ENCODE data around the gene CFAP46.

DNA sequence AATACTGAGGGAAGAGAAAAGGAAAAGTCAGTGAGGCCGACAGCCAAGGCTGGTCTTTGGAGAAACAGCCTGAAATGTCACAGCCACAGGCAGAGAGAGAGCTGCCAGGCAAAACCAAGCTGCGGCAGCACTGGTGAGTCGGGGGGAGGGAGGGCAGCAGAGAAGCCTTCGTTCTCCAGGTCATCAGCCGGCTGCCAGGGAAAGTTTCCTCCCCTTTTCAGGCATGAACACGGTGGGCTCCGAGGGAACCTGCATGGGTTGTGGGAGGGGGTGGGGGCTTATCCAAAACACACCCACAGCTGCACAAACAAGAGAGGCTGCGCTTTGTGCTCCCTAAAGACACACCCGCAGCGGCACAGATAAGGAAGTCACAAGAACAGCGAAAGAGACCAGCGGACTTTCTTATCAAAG lies 94.1 kb downstream of the CFAP46 start:
- TF ChIP-seq POLR2A (IDR thresholded peaks at IDR 0.05) = no peak
- TF ChIP-seq, protein P1, sequence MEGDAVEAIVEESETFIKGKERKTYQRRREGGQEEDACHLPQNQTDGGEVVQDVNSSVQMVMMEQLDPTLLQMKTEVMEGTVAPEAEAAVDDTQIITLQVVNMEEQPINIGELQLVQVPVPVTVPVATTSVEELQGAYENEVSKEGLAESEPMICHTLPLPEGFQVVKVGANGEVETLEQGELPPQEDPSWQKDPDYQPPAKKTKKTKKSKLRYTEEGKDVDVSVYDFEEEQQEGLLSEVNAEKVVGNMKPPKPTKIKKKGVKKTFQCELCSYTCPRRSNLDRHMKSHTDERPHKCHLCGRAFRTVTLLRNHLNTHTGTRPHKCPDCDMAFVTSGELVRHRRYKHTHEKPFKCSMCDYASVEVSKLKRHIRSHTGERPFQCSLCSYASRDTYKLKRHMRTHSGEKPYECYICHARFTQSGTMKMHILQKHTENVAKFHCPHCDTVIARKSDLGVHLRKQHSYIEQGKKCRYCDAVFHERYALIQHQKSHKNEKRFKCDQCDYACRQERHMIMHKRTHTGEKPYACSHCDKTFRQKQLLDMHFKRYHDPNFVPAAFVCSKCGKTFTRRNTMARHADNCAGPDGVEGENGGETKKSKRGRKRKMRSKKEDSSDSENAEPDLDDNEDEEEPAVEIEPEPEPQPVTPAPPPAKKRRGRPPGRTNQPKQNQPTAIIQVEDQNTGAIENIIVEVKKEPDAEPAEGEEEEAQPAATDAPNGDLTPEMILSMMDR (IDR thresholded peaks at IDR 0.05) = no peak

All from Peyer's patch (tissue), 4 donors.